Calu3 (cell line): Measurements from ENCODE around the gene MRPS9. TPM values are rescaled to one million over a fixed set of nuclear protein-coding genes. Genes with fewer than 3 reads are reported as not detected.

Experiments
- BruUV-seq: library from RNA; stranded (reverse); fragments of 400-500 nt; replicated peaks from 2 replicates; lab custom pipeline; 2021; lab: Mats Ljungman, UMichigan
- CTCF ChIA-PET: fragments of 300-600 bp; sonication (Branson Sonifier 250); formaldehyde crosslinking; loops from one replicate; lab custom pipeline; 2022; ENCODE audit warnings: antibody characterized with exemption; lab: Charles Lee
- DNase-seq: peaks from one replicate; pipeline ENCODE4 v3.0.0; 2022
- H3K27ac Mint-ChIP-seq: one replicate; pipeline ENCODE4 v1.8.0; 2022; ENCODE audit warnings: mixed read lengths; ENCODE audit not compliant: unreplicated experiment
- H3K27me3 Mint-ChIP-seq: one replicate; pipeline ENCODE4 v1.8.0; 2022; ENCODE audit warnings: mixed read lengths; ENCODE audit not compliant: unreplicated experiment
- H3K36me3 Mint-ChIP-seq: one replicate; pipeline ENCODE4 v1.8.0; 2022; ENCODE audit warnings: mild to moderate bottlenecking, moderate library complexity, mixed read lengths; ENCODE audit not compliant: insufficient read depth, unreplicated experiment
- H3K4me1 Mint-ChIP-seq: one replicate; pipeline ENCODE4 v1.8.0; 2022; ENCODE audit warnings: mild to moderate bottlenecking, low read depth, mixed read lengths; ENCODE audit not compliant: unreplicated experiment
- H3K4me3 Mint-ChIP-seq: one replicate; pipeline ENCODE4 v1.8.0; 2022; ENCODE audit warnings: mild to moderate bottlenecking, low read depth, moderate library complexity, mixed read lengths; ENCODE audit not compliant: unreplicated experiment
- H3K9me3 Mint-ChIP-seq: one replicate; pipeline ENCODE4 v1.8.0; 2022; ENCODE audit warnings: low read depth, mixed read lengths; ENCODE audit not compliant: unreplicated experiment
- CTCF ChIP-seq: fragments of 200-600 bp; IDR thresholded peaks from one replicate; pipeline ENCODE4 v1.8.0; 2022; ENCODE audit warnings: antibody characterized with exemption; ENCODE audit not compliant: unreplicated experiment
- intact Hi-C: fragments of 100-400 bp; cut with micrococcal nuclease; formaldehyde crosslinking; loops from one replicate; pipeline ENCODE4 v1.10.0; 2022; ENCODE audit not compliant: unreplicated experiment
- total RNA-seq: library from RNA; stranded (reverse); gene quantifications from 2 replicates; pipeline ENCODE4 v1.2.3, GENCODE V29; 2022

The MRPS9 gene
- total RNA-seq, 1 experiment from 2014 or later: 33.9 TPM

GRCh38 chr2:105078906-105079495 is 41.1 kb downstream of the MRPS9 start:
- H3K4me3 Mint-ChIP-seq: no peak overlapping the region
- no TSS peak for BruUV-seq
- no peaks in the 10 kb centered on the region for H3K4me1 Mint-ChIP-seq
- CTCF ChIA-PET: no interaction called here
- no peak for TF ChIP-seq CTCF
- H3K9me3 Mint-ChIP-seq: no peaks in the 10 kb centered on the region
- no peak overlapping the region for H3K27ac Mint-ChIP-seq
- intact Hi-C loops: no loop called here
- H3K36me3 Mint-ChIP-seq: peaks cover 6% of the 10 kb centered on the region
- no peaks in the 10 kb centered on the region for H3K27me3 Mint-ChIP-seq
- no peak for DNase-seq

- CTCF ChIA-PET: no interaction called here
- Mint-ChIP-seq H3K4me3 (no peak overlapping the region), H3K9me3 (no peaks in the 10 kb centered on the region), H3K36me3 (peaks cover 6% of the 10 kb centered on the region), H3K4me1 (no peaks in the 10 kb centered on the region), H3K27me3 (no peaks in the 10 kb centered on the region), H3K27ac (no peak overlapping the region)
- no TSS peak for BruUV-seq
- intact Hi-C loops: no loop called here
- TF ChIP-seq CTCF: no peak
- DNase-seq: no peak
Observed at GRCh38 chr2:105080461-105080860, 42.6 kb downstream of the MRPS9 start.

DNA sequence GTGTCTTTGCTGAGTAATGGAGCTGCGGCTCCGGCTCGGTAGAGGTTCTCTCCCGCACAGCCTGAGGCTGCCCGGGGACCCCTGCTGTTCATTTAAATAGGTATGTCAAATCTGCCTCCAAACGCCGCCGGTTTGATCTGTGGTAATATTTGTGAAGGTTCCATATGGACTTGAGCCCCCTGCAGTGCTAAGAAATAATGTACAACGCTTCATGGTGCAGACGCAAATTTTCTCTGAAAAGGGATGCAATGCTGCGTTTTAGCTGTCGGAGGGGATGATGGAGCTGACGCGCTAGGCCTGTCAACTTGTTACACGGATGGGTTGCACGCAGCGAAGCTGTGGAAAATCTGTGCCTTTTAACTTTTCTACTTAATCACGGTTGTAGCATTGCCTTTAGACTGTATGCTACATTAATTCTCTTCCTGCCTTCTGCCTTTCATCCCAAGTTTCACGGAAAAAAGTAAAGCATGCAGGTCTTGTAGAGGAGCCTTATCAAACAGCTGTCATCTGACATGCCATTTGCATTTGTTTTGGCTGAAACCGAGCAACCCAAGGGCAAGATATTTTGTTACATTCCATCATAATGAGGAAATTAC is 43.2 kb downstream of the MRPS9 start:
- intact Hi-C loops: no loop called here
- H3K4me1 Mint-ChIP-seq: no peaks in the 10 kb centered on the region
- no peak overlapping the region for H3K27ac Mint-ChIP-seq
- H3K9me3 Mint-ChIP-seq: no peaks in the 10 kb centered on the region
- H3K36me3 Mint-ChIP-seq: peaks cover 6% of the 10 kb centered on the region
- no peaks in the 10 kb centered on the region for H3K27me3 Mint-ChIP-seq
- CTCF ChIA-PET: no interaction called here
- DNase-seq: no peak
- BruUV-seq: no TSS peak
- TF ChIP-seq CTCF: no peak
- H3K4me3 Mint-ChIP-seq: no peak overlapping the region

DNA sequence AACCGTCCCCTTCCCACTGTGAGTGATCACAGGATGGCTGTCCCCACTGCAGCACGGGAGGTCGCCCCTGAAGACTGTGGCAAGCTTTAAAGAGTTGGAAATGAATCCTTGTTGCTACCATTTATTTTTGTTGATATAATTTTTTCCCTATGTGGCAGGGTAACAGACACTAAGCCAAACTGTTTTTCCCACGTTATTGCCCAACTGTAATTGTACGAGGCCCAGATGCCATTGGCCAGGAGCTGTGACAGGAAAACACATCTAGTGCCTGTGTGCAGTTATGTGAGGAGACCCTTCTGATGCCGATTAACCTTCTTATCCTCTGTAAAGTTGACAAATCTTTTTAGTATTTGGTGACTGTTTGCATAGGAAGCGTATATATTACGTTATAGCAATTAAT is 44.2 kb downstream of the MRPS9 start:
- H3K27me3 Mint-ChIP-seq: no peaks in the 10 kb centered on the region
- BruUV-seq: no TSS peak
- intact Hi-C loops: no loop called here
- no peaks in the 10 kb centered on the region for H3K4me1 Mint-ChIP-seq
- H3K36me3 Mint-ChIP-seq: peaks cover 6% of the 10 kb centered on the region
- CTCF ChIA-PET: no interaction called here
- no peak for TF ChIP-seq CTCF
- H3K4me3 Mint-ChIP-seq: no peak overlapping the region
- no peaks in the 10 kb centered on the region for H3K9me3 Mint-ChIP-seq
- H3K27ac Mint-ChIP-seq: no peak overlapping the region
- DNase-seq: no peak
